SW480 (cell line): ENCODE results near the gene KCTD17.

Experiments used
- DNase-seq: peaks from one replicate; pipeline ENCODE4 v3.0.0-alpha.2; 2016; ENCODE audit warnings: low spot score

Gene KCTD17, protein sequence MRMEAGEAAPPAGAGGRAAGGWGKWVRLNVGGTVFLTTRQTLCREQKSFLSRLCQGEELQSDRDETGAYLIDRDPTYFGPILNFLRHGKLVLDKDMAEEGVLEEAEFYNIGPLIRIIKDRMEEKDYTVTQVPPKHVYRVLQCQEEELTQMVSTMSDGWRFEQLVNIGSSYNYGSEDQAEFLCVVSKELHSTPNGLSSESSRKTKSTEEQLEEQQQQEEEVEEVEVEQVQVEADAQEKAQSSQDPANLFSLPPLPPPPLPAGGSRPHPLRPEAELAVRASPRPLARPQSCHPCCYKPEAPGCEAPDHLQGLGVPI

DNA sequence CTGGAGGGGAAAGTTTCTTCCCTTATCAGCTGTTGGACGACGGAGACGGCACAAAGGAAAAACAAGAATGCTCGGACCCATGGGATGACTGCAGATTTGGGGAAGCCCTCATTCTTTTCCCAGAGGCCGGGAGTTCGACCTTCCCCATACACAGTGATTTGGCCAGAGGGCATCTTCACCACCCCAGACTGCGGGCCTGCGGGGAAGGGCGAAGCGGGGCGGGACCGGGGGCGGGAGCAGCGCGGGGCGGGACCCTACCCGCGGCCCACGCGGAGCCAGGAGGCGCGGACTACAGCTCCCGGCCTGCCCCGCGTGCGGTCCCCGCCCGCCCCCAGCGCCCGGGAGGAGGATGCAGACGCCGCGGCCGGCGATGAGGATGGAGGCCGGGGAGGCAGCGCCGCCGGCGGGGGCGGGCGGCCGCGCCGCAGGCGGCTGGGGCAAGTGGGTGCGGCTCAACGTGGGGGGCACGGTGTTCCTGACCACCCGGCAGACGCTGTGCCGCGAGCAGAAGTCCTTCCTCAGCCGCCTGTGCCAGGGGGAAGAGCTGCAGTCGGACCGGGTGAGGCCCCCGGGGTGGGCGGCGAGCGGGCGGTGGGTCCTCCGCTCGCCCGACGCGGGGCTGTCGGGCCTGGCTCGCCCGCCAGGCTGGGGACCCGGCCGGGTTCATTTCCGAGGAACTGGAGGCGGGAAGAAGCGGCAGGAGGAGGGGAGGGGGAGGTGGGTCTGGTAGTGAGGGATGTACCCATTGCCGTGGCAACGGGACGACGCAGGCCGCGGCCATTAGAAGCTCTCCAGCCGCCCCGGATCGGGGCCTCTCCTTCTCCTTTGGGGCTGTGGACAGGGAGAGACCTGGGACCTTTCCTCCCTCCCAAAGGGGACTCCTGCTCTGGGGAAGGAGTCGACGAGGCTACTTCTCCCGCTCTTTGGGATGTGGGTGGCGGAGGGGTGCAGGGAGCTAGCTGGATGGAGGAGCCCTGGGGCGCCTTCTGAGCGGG, at the start of gene KCTD17:
Gene KCTD17, plus strand, starts transcription at position 352 of the 995 bp plus-strand sequence. Its CDS starts 19 bp downstream, at position 371.
- DNase-seq: peak; percentile 43

- no peak for DNase-seq
These were observed 49.7 kb upstream of the KCTD17 start for GRCh38 chr22:37001826-37002225.

- no peak for DNase-seq
These were observed 48.9 kb upstream of the KCTD17 start for GRCh38 chr22:37002633-37003032.

DNA sequence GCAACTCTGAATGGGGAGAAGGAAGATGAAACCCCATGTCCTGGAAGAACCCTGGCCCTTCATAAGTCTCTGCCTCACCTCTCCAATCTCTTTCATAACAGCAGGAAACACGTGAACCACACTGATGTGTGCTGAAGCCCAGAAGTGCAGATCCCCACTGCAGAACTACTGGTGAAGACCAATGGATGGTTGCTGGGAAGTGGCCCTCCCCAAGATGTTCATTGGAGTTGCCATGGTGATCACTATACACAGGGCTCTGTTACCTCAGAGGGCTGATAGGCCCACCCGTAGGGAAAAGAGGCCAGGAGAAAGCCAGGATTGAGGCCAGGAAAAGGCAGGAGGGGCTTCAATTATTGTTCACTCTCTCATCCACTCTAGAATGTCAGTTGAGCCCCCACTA, 43.9 kb upstream of the KCTD17 start:
- no peak for DNase-seq

GRCh38 chr22:37008365-37008764, 43.2 kb upstream of the KCTD17 start:
- no peak for DNase-seq

- no peak for DNase-seq
These were observed 42.1 kb upstream of the KCTD17 start for GRCh38 chr22:37009490-37009889.

GRCh38 chr22:37010174-37010573, 41.4 kb upstream of the KCTD17 start:
- DNase-seq: no peak

DNA sequence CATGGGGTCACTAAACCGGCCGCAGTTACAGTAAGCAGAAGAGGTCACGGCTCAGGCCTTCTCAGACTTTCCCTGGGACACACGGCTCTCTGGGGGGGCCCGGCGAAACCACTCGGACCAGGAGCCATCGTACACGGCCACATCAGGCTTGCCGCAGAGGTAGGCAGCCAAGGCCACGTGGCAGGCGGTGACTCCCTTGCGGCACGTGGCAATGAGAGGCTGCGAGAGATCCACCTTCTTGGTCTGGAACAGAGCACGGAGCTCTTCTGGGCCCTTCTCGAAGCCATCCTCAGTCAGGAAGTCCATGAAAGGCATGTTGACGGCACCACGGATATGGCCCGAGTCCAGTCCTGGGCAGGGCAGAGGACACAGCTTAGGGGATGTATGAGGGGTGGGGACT, 40.6 kb upstream of the KCTD17 start:
- no peak for DNase-seq

DNA sequence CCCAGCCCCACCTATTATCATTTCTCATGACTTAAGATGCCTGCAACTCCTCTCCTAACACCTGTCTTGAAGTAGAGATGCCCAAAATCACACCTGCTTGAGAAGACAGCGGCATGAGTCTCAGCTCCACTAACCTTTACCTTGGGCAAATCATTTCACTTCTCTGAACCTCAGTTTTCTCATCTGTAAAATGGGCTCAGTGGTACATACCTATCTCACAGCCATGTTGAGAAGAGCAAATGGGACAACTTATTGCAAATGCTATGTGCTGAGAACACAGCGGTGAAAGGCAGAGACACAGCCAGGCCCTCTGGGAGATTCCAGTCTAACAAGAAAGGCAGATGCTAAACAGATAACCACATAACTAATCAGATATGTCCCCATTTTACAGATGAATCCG, 40.1 kb upstream of the KCTD17 start:
- no peak for DNase-seq

GRCh38 chr22:37012262-37012904, 39.2 kb upstream of the KCTD17 start:
- DNase-seq: no peak

DNA sequence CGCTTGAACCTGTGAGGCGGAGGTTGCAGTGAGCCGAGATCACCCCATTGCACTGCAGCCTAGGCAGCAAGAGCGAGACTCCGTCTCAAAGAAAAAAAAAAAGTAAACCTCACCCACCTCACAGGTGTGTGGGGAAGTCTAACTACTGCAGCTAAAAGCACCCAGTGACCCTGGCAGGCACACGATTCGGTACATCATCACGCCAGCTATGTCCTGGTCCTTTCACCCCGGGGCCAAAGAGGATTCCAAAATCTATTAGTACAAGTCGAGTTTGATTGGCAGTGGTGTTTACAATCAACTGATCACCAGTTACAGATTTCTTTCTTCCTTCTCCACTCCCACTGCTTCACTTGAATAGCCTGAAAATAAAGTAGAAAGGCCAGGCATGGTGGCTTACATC, 38.6 kb upstream of the KCTD17 start:
- DNase-seq: no peak

- no peak for DNase-seq
These were observed 37.1 kb upstream of the KCTD17 start for GRCh38 chr22:37014415-37014806.

DNA sequence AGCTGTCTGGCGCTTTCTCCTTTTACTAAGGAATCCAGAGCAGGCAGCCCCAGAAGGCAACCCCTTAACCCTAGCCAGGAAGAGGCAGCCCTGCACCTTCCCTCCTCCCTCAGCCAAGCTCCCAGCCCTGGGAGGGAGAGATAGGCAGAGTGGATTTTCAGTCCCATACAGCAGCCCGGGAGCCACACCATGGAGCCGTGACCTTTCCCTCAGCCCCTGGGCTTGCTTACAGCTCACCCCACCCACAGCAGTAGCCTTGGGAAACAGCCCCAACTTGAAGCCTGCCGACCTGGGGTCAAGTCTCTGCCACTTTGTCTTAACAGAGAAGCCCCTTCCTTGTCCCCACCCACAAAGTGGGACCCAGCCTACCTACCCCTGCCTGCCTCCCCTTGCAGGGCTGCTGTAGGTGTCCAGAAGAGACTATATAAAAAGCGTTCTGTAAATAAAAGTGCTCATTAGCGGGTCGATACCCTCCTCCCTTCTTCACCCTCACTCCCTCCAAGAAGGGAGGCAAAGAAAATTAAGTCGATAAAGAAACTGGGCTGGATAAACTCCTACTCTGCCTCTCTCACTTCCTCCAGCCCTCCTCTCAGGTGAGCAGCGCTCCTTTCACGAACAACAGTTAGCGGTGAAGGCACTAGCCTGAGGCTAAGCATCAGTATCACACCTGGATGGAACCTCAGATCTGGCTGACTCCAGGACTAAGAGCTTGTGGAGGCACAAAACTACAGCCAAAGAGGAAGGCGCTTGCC, 36.5 kb upstream of the KCTD17 start:
- no peak for DNase-seq

GRCh38 chr22:37015587-37015878, 36.0 kb upstream of the KCTD17 start:
- DNase-seq: no peak

- no peak for DNase-seq
These were observed 35.2 kb upstream of the KCTD17 start for GRCh38 chr22:37016134-37016910.

- no peak for DNase-seq
These were observed 34.2 kb upstream of the KCTD17 start for GRCh38 chr22:37017356-37017755.

GRCh38 chr22:37018086-37018814, 33.3 kb upstream of the KCTD17 start:
- no peak for DNase-seq

DNA sequence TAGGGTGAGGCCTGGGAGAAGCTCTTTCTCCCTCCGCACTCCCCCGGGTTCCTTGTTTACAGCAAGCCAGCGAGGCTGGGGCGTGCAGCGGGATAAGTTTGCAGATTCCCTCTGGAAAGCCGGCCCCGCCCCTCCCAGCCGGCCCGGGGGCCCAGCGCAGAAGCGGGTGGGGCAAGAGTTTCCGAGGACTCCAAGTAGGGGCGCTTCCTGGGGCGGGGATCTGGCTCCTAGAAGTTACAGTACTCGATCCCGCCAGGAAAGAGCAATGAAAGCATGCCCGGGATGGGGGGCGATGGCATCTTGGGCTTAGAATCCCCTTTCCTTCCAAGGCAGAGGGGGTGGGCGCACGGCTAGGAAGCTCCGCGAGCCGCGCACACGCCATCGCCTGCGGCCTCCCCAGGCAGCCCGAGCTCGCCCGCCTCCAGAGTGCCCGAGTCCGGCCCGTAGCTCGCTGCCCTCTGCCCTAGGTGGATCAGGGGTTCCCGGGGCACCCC, 32.7 kb upstream of the KCTD17 start:
- DNase-seq: peak; percentile 19

GRCh38 chr22:37019309-37020191, 32.0 kb upstream of the KCTD17 start, which contains the start of the genes MPST and TST:
Gene MPST, plus strand, starts transcription at chr22:37019742. Its CDS starts 95 bp downstream, at chr22:37019837.
Gene TST, minus strand, starts transcription at chr22:37019447. Its CDS starts 715 bp downstream, at chr22:37018732.
- peak; percentile 63 for DNase-seq
